C4-2B (cell line): ENCODE measurements around the gene STAG1.

Experiments used
- CTCF ChIP-seq: fragments of 450-650 bp; conservative IDR thresholded peaks from 2 replicates; pipeline ENCODE4 v1.5.1; 2017; ENCODE audit warnings: mild to moderate bottlenecking
- ZFX ChIP-seq: fragments of 450-650 bp; IDR thresholded peaks from 2 replicates; pipeline ENCODE4 v1.6.1; 2017

DNA sequence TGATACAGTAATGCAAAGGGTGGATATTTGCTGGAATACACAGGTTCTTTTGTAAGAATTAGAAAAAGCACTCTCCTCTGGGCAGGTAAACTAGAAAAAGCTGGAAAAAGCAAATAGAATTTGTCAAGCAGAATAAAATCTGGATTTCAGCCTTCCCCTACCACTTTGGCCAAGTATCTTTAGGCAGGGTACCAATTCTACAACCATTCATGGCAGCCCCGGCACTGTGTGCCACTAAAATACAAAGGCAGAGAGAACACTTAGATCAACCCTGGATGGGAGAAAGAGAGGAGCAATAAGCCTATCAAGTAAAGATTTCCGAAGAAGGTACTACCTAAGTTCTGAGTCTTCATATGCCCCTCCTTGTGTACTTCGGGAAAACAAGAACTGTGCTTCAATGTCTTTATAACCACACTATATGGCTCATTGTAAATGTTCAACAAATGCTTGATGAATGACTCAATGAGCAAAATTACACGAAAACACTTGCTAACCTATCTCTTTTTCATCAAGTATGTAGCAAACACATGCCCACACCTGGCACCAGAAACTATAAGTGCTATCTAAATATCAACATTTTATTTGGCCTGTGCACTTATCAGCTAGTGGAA is 20.8 kb downstream of the STAG1 start:
- TF ChIP-seq CTCF (no peak), ZFX (no peak)
